Measurements from ENCODE around the gene ACYP1.

DNA sequence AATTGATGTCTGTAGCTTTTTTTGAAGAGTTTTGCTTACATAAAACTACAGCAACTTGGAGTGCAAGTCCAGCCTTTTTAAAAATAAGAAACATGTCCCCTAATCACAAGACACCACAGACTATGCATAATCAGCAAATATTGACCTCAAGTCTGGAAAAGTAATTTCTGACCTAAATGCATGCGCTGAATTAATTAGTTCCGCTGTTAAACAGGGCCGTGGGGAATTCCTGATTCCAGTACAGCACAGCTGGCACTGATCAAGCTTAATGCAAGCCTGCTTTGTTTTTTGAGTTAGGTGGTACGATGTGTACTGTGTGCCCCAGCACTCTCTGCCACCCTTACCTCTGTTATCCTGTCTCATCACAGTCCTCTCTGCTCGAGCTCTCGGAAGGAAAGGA lies 21.8 kb downstream of the ACYP1 start:
- TF ChIP-seq, protein P1, sequence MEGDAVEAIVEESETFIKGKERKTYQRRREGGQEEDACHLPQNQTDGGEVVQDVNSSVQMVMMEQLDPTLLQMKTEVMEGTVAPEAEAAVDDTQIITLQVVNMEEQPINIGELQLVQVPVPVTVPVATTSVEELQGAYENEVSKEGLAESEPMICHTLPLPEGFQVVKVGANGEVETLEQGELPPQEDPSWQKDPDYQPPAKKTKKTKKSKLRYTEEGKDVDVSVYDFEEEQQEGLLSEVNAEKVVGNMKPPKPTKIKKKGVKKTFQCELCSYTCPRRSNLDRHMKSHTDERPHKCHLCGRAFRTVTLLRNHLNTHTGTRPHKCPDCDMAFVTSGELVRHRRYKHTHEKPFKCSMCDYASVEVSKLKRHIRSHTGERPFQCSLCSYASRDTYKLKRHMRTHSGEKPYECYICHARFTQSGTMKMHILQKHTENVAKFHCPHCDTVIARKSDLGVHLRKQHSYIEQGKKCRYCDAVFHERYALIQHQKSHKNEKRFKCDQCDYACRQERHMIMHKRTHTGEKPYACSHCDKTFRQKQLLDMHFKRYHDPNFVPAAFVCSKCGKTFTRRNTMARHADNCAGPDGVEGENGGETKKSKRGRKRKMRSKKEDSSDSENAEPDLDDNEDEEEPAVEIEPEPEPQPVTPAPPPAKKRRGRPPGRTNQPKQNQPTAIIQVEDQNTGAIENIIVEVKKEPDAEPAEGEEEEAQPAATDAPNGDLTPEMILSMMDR (IDR thresholded peaks at IDR 0.05; ENCODE audit: low read depth, low read length), result no peak
- TF ChIP-seq POLR2A (IDR thresholded peaks at IDR 0.05; ENCODE audit: extremely low read depth, insufficient read length), result no peak
